Gastrocnemius medialis (tissue), 4 donors: ENCODE data around the gene AKAP8L. TPM values are rescaled to one million over a fixed set of nuclear protein-coding genes. Genes with fewer than 3 reads are reported as not detected.
A peak's percentile ranks its signal among the peaks of the same experiment; 100 is the strongest.

ENCODE experiments used
- ATAC-seq, 2 donors: fragments of 150-250 bp; one replicate each; pipeline ENCODE4 v1.9.1; 2016
- DNase-seq, 2 donors: peaks; one replicate each; pipeline ENCODE4 v3.0.0-alpha.2; 2019
- H3K27ac ChIP-seq, 4 donors: fragments of 200-600 bp; sonication (generic); 1 replicate in 1 of 4; 2 replicates in 3 of 4; pipeline ENCODE4 v1.5.1; 2016 to 2018; ENCODE audit warnings: mild to moderate bottlenecking in 2 of 4, moderate library complexity in 1 of 4
- H3K27me3 ChIP-seq, 3 donors: fragments of 200-600 bp; sonication (generic) in 2 of 3; 1 replicate in 1 of 3; 2 replicates in 2 of 3; pipeline versions ENCODE4 v1.5.1 to v1.6.0; 2016 to 2019; ENCODE audit warnings: mild to moderate bottlenecking in 1 of 3, moderate library complexity in 1 of 3
- H3K36me3 ChIP-seq, 2 donors: fragments of 200-600 bp; sonication (generic) in 1 of 2; one replicate each; pipeline ENCODE4 v1.5.1; 2017 to 2018
- H3K4me1 ChIP-seq, 2 donors: fragments of 200-600 bp; sonication (generic) in 1 of 2; one replicate each; pipeline ENCODE4 v1.5.1; 2016 to 2017; ENCODE audit warnings: mild to moderate bottlenecking in 2 of 2
- H3K4me3 ChIP-seq, 4 donors: fragments of 200-600 bp; sonication (generic) in 3 of 4; 1 replicate in 1 of 4; 2 replicates in 3 of 4; pipeline ENCODE4 v1.5.1; 2016 to 2019; ENCODE audit warnings: mild to moderate bottlenecking in 2 of 4
- H3K9me3 ChIP-seq, 3 donors: fragments of 200-600 bp; sonication (generic) in 2 of 3; 1 replicate in 1 of 3; 2 replicates in 2 of 3; pipeline ENCODE4 v1.5.1; 2016 to 2019
- POLR2A ChIP-seq, 2 donors: fragments of 450-650 bp; IDR thresholded peaks; one replicate each; pipeline ENCODE4 v1.6.1; 2017; ENCODE audit warnings: antibody characterized with exemption in 2 of 2, mild to moderate bottlenecking in 2 of 2, moderate library complexity in 2 of 2
- in situ Hi-C, 4 donors: fragments of 200-750 bp; cut with MboI; loops; one replicate each; pipeline versions ENCODE4 v1.15.0 to v1.8.0; 2017; ENCODE audit warnings: low sequenced_read_pairs in 4 of 4
- intact Hi-C: fragments of 100-400 bp; cut with DNase I; formaldehyde crosslinking; loops from one replicate; pipeline ENCODE4 v1.15.1; 2023; ENCODE audit warnings: low total_unique reads
- total RNA-seq, 4 donors: library from RNA; depleted of rRNA; stranded (reverse); fragments of >200 nt; gene quantifications; one replicate each; pipeline versions ENCODE4 v1.1.0 to v1.2.3, GENCODE V29; 2016
- TF ChIP-seq, protein P1 (sequence below), 5 experiments: fragments of 450-650 bp in 3 of 5; fragments of 200-600 bp in 2 of 5; sonication (generic) in 2 of 5; IDR thresholded peaks in 4 of 5; conservative IDR thresholded peaks in 1 of 5; 1 replicate in 4 of 5; 2 replicates in 1 of 5; pipeline ENCODE4 v1.5.1; 2016 to 2019; ENCODE audit warnings: antibody characterized with exemption in 5 of 5, mild to moderate bottlenecking in 3 of 5, moderate library complexity in 3 of 5

AKAP8L gene
- total RNA-seq, 4 donors from 2014 or later = 69.3 to 142 (median 85.6) TPM

DNA sequence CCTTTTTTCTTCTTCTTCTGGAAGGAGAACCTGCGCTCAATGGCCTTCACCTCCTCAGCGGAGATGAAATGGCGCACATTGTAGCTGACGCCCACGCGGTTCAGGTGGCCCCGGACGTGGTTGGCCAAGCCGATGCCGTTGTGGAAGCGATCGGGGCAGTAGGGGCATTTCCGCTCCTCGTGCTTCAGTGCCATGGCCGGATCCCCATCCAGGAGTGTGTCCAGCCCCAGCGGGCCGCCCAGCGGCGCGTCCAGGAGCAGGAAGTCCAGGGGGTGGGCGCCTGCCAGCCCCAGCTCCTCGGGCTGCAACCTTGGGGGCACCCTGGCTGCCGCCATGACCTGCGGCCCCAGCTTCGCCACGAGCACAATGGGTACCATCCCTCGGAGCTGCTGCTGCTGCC is 19.8 kb upstream of the AKAP8L start:
- Histone ChIP-seq H3K4me1 (peaks cover 11 to 13% of the 10 kb centered on the region in 2 donors), H3K4me3 (no peak overlapping the region), H3K27ac (no peak overlapping the region), H3K36me3 (peaks cover 0 to 4% of the 10 kb centered on the region in 2 donors), H3K9me3 (no peaks in the 10 kb centered on the region), H3K27me3 (no peaks in the 10 kb centered on the region)
- intact Hi-C loops = no loop called here
- DNase-seq (no peak), ATAC-seq (no peak)
- no peak for TF ChIP-seq POLR2A (IDR thresholded peaks at IDR 0.05)
- TF ChIP-seq, protein P1, sequence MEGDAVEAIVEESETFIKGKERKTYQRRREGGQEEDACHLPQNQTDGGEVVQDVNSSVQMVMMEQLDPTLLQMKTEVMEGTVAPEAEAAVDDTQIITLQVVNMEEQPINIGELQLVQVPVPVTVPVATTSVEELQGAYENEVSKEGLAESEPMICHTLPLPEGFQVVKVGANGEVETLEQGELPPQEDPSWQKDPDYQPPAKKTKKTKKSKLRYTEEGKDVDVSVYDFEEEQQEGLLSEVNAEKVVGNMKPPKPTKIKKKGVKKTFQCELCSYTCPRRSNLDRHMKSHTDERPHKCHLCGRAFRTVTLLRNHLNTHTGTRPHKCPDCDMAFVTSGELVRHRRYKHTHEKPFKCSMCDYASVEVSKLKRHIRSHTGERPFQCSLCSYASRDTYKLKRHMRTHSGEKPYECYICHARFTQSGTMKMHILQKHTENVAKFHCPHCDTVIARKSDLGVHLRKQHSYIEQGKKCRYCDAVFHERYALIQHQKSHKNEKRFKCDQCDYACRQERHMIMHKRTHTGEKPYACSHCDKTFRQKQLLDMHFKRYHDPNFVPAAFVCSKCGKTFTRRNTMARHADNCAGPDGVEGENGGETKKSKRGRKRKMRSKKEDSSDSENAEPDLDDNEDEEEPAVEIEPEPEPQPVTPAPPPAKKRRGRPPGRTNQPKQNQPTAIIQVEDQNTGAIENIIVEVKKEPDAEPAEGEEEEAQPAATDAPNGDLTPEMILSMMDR (IDR thresholded peaks at IDR 0.05 in 4 of 5, conservative IDR thresholded peaks at IDR 0.05 in 1 of 5) = no peak
- in situ Hi-C loops = loop anchor here in 2 of 4 donors (10.0 to 25.0 kb wide), 2 partner anchors 64 to 176 kb away; partner anchors contain the start of gene AKAP8 (in 1 of the 2)

DNA sequence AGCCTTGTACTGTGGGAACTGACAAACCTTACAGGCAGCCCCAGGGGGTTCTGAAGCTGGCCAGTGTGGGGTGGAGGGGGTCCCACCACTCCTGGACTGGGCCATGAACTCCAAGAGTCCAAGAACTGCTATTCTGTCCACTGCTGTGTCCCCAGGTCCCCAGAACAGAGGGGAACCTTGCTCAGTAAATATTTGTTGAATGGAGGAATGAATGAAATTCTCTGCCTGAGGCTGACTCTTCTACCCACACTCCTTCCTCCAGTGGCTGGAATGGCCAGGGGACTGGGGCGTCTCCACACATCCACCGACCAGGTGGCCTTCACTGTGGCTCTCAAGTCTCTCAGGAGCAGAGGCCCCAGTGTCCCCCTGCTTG is 19.3 kb upstream of the AKAP8L start:
- ATAC-seq (no peak), DNase-seq (no peak)
- no peaks in the 10 kb centered on the region for H3K9me3 ChIP-seq
- no peaks in the 10 kb centered on the region for H3K27me3 ChIP-seq
- H3K36me3 ChIP-seq = peaks cover 0 to 4% of the 10 kb centered on the region in 2 donors
- intact Hi-C loops = no loop called here
- in situ Hi-C loops = loop anchor here in 2 of 4 donors (10.0 to 25.0 kb wide), 2 partner anchors 63 to 176 kb away; partner anchors contain the start of gene AKAP8 (in 1 of the 2)
- no peak overlapping the region for H3K4me3 ChIP-seq
- TF ChIP-seq, protein P1 (IDR thresholded peaks at IDR 0.05 in 4 of 5, conservative IDR thresholded peaks at IDR 0.05 in 1 of 5) = no peak
- no peak for TF ChIP-seq POLR2A (IDR thresholded peaks at IDR 0.05)
- H3K4me1 ChIP-seq = peaks cover 7 to 8% of the 10 kb centered on the region in 2 donors
- H3K27ac ChIP-seq = no peak overlapping the region

DNA sequence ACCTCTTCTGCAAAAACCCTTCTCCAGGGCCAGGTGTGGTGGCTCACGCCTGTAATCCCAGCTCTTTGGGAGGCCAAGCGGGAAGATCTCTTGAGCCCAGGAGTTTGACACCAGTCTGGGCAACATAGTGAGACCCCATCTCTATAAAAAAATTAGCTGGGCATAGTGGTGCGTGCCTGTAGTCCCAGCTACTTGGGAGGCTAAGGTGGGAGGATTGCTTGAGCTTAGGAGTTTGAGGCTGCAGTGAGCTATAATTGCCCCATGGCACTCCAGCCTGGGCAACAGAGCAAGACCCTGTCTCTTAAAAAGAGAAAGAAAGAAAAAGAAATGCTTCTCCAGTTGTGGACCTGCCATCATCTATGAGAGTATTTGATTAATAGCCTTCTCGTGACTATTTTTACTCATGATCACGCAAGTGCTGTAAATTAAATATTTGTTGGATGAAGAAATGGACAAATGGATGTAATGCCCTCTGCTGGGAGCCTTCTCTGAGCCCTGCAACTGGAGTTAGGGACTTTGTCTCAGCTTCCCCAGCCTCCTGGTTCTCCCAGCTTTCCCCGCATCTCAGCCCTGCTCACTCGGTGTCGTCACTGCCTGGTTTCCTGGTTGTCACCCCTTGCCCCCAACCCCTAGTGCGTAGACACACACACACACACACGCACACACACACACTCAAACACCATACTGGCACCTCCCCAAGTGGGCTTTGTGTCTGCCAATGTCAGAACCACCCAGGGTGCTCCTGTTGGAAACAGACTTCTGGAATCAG is 18.8 kb upstream of the AKAP8L start:
- TF ChIP-seq, protein P1 (IDR thresholded peaks at IDR 0.05 in 4 of 5, conservative IDR thresholded peaks at IDR 0.05 in 1 of 5) = peak in 3 of 5 experiments; percentile 13 to 23 (median 15)
- TF ChIP-seq POLR2A (IDR thresholded peaks at IDR 0.05) = no peak
- H3K36me3 ChIP-seq = peaks cover 0 to 4% of the 10 kb centered on the region in 2 donors
- intact Hi-C loops (no loop called here), in situ Hi-C loops (loop anchor here in 2 of 4 donors (10.0 to 25.0 kb wide), 2 partner anchors 63 to 175 kb away; partner anchors contain the start of gene AKAP8 (in 1 of the 2))
- H3K27me3 ChIP-seq = no peaks in the 10 kb centered on the region
- ATAC-seq (no peak), DNase-seq (no peak)
- H3K4me3 ChIP-seq = no peak overlapping the region
- no peak overlapping the region for H3K27ac ChIP-seq
- H3K4me1 ChIP-seq = peaks cover 3% of the 10 kb centered on the region in 2 donors
- H3K9me3 ChIP-seq = no peaks in the 10 kb centered on the region

DNA sequence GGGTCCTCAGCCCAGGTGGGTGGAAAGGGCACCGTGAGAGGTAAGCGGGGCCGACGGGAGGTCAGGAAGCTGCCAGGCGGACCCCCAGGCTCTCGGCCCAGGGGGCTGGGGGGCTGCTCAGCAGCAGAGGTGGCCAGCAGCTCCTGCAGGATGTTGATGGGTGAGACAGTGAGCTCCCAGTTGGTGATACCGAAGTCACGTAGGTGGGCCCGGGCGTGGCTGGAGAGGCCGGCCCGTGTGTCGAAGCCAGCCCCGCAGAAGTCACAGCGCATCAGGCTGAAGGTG is 18.0 kb upstream of the AKAP8L start:
- intact Hi-C loops = no loop called here
- no peak for DNase-seq
- Histone ChIP-seq H3K27ac (no peak overlapping the region), H3K36me3 (peaks cover 0 to 4% of the 10 kb centered on the region in 2 donors), H3K4me1 (peaks cover 3% of the 10 kb centered on the region in 2 donors), H3K4me3 (no peak overlapping the region), H3K9me3 (no peaks in the 10 kb centered on the region), H3K27me3 (no peaks in the 10 kb centered on the region)
- ATAC-seq = no peak
- in situ Hi-C loops = loop anchor here in 2 of 4 donors (10.0 to 25.0 kb wide), 2 partner anchors 62 to 174 kb away; partner anchors contain the start of gene AKAP8 (in 1 of the 2)
- no peak for TF ChIP-seq POLR2A (IDR thresholded peaks at IDR 0.05)
- TF ChIP-seq, protein P1 (IDR thresholded peaks at IDR 0.05 in 4 of 5, conservative IDR thresholded peaks at IDR 0.05 in 1 of 5) = no peak
